H1 (cell line): Measurements from ENCODE around the gene SCAP.

Source experiments
- CTCF ChIP-seq, 3 experiments: IDR thresholded peaks; 1 replicate in 2 of 3; 2 replicates in 1 of 3; pipeline versions ENCODE4 v1.5.1 to v1.6.1; 2011; ENCODE audit warnings: low read length in 3 of 3, mild to moderate bottlenecking in 3 of 3, inconsistent platforms in 2 of 3, low read depth in 1 of 3, moderate library complexity in 1 of 3; ENCODE audit not compliant: insufficient read depth in 1 of 3; ENCODE audit errors: control extremely low read depth in 1 of 3
- EP300 ChIP-seq, 2 experiments: IDR thresholded peaks; 1 replicate in 1 of 2; 2 replicates in 1 of 2; pipeline ENCODE4 v1.6.1; 2011 to 2012; ENCODE audit warnings: low read depth in 2 of 2, low read length in 2 of 2, mild to moderate bottlenecking in 2 of 2, borderline replicate concordance in 1 of 2, inconsistent platforms in 1 of 2, moderate library complexity in 1 of 2
- GABPA ChIP-seq: IDR thresholded peaks from 2 replicates; pipeline ENCODE4 v1.6.1; 2011; ENCODE audit warnings: mild to moderate bottlenecking, low read length, moderate library complexity, borderline replicate concordance; ENCODE audit not compliant: insufficient read depth
- HDAC2 ChIP-seq, 2 experiments: fragments of 300-600 bp in 1 of 2; sonication (generic) in 1 of 2; IDR thresholded peaks; 2 replicates each; pipeline ENCODE4 v1.6.1; 2011 to 2012; ENCODE audit warnings: low read depth in 2 of 2, low read length in 2 of 2, mild to moderate bottlenecking in 2 of 2, moderate library complexity in 2 of 2, borderline replicate concordance in 1 of 2, inconsistent platforms in 1 of 2
- MAX ChIP-seq: IDR thresholded peaks from 2 replicates; pipeline ENCODE4 v1.6.1; 2012; ENCODE audit warnings: inconsistent platforms
- POLR2A ChIP-seq, 2 experiments: IDR thresholded peaks; 1 replicate in 1 of 2; 2 replicates in 1 of 2; pipeline ENCODE4 v1.6.1; 2011; ENCODE audit warnings: low read depth in 2 of 2, low read length in 2 of 2, mild to moderate bottlenecking in 2 of 2; ENCODE audit errors: control extremely low read depth in 1 of 2
- RAD21 ChIP-seq, 2 experiments: IDR thresholded peaks in 1 of 2; conservative IDR thresholded peaks in 1 of 2; 2 replicates each; pipeline ENCODE4 v1.6.1; 2011; ENCODE audit warnings: low read depth in 2 of 2, low read length in 2 of 2, improper control_type of control experiment in 1 of 2, inconsistent platforms in 1 of 2, mild to moderate bottlenecking in 1 of 2, moderate library complexity in 1 of 2
- TEAD4 ChIP-seq: IDR thresholded peaks from 2 replicates; pipeline ENCODE4 v1.6.1; 2012; ENCODE audit warnings: low read depth, low read length, inconsistent platforms, mixed read lengths
- USF2 ChIP-seq: IDR thresholded peaks from 2 replicates; pipeline ENCODE4 v1.6.1; 2011; ENCODE audit warnings: low read length, improper control_type of control experiment
- YY1 ChIP-seq: IDR thresholded peaks from 2 replicates; pipeline ENCODE4 v1.6.1; 2011; ENCODE audit warnings: low read depth, mild to moderate bottlenecking, low read length

GRCh38 chr3:47399016-47399415 lies 76.7 kb downstream of the SCAP start:
- TF ChIP-seq HDAC2 (IDR thresholded peaks at IDR 0.05; ENCODE audit: borderline replicate concordance in 1 of 2, low read depth in 2 of 2, low read length in 2 of 2): no peak
- no peak for TF ChIP-seq POLR2A (IDR thresholded peaks at IDR 0.05; ENCODE audit: control extremely low read depth in 1 of 2, low read depth in 2 of 2, low read length in 2 of 2)
- TF ChIP-seq CTCF (IDR thresholded peaks at IDR 0.05; ENCODE audit: control extremely low read depth in 1 of 3, insufficient read depth in 1 of 3, low read depth in 1 of 3, low read length in 3 of 3): no peak
- TF ChIP-seq RAD21 (IDR thresholded peaks at IDR 0.05 in 1 of 2, conservative IDR thresholded peaks at IDR 0.05 in 1 of 2; ENCODE audit: low read depth in 2 of 2, low read length in 2 of 2): no peak
- no peak for TF ChIP-seq TEAD4
- TF ChIP-seq EP300 (IDR thresholded peaks at IDR 0.05; ENCODE audit: borderline replicate concordance in 1 of 2, low read depth in 2 of 2, low read length in 2 of 2): no peak
- TF ChIP-seq USF2: no peak
- no peak for TF ChIP-seq GABPA
- no peak for TF ChIP-seq MAX
- no peak for TF ChIP-seq YY1
